Upper lobe of left lung (tissue), 4 donors: ENCODE data around the gene LRP1B.

ENCODE experiments used
- CTCF ChIP-seq, 6 experiments: fragments of 450-650 bp in 4 of 6; fragments of 200-600 bp in 2 of 6; sonication (generic) in 2 of 6; IDR thresholded peaks; one replicate each; pipeline ENCODE4 v1.5.1; 2016 to 2019; ENCODE audit warnings: antibody characterized with exemption in 6 of 6
- POLR2A ChIP-seq, 4 donors: fragments of 450-650 bp; IDR thresholded peaks; one replicate each; pipeline ENCODE4 v1.5.1; 2016 to 2017; ENCODE audit warnings: antibody characterized with exemption in 4 of 4, mild to moderate bottlenecking in 2 of 4
- POLR2AphosphoS5 ChIP-seq, 2 donors: sonication (generic); formaldehyde crosslinking; IDR thresholded peaks; one replicate each; pipeline ENCODE4 v1.5.1; 2017; ENCODE audit warnings: antibody characterized with exemption in 2 of 2

DNA sequence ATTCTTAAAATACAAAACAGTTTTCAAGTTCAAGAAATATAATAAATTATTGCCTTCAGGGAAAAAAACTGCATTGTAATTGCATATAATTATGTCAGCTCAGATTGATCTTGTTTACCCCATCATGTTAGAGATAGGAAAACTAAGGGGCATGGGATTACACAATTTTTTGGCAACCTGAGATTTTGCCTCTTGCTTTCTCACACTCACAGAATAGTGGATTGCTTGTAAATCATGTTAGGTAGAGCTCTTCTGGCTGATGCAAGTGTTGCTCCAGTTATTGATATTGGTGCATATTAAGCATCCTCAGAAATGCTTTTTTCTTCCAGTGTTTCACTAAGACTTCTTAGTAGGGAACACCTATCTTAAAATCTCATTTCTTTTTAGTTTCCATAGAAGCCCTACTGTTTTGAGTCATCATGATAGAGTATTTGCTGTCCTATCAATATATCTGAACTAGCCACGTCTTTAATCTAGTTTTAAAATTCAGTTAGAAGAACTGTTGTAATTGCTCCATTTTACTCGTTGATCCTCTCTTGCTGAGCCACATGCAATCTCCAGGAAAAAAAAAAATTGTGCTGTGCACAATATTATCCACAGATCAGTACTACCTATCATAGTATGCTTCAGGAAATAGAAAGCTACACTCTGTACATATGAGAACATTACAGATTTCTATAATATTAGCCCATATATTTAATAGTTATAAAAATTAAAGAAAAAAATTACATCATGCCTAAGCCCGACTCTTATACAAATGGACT, 393.1 kb downstream of the LRP1B start:
- TF ChIP-seq POLR2A (IDR thresholded peaks at IDR 0.05) (no peak), CTCF (IDR thresholded peaks at IDR 0.05) (no peak), POLR2AphosphoS5 (IDR thresholded peaks at IDR 0.05) (no peak)
